IMR-90 (cell line): ENCODE results near the gene PHKA1. TPM values are rescaled to one million over a fixed set of nuclear protein-coding genes. Genes with fewer than 3 reads are reported as not detected.

Experiments
- ATAC-seq: fragments of 200-7000 bp; cut with Tn5 transposase; 2 replicates; pipeline ENCODE4 v1.9.1; 2020; ENCODE audit warnings: low read depth, mild to moderate bottlenecking, moderate library complexity
- BruUV-seq: library from RNA; stranded (reverse); fragments of 400-500 nt; replicated peaks from 2 replicates; lab custom pipeline; 2021; lab: Mats Ljungman, UMichigan
- CTCF ChIA-PET: fragments of 300-600 bp; formaldehyde crosslinking; extraction: SDS; loops from one replicate; lab custom pipeline; 2021; ENCODE audit warnings: antibody characterized with exemption; lab: Yijun Ruan, JAX
- POLR2A ChIA-PET: fragments of 300-600 bp; sonication (Branson Sonifier 250); formaldehyde crosslinking; loops from one replicate; lab custom pipeline; 2022; ENCODE audit warnings: antibody characterized with exemption; ENCODE audit not compliant: unreplicated experiment; lab: Charles Lee
- DNase-seq: peaks from one replicate; pipeline ENCODE4 v3.0.0; 2013
- H2AFZ ChIP-seq: replicated peaks from 2 replicates; pipeline ENCODE3; 2013; ENCODE audit warnings: low read length, mild to moderate bottlenecking; ENCODE audit not compliant: poor library complexity
- H2AK5ac ChIP-seq: 2 replicates; pipeline ENCODE4 v1.6.1; 2013; ENCODE audit warnings: low read depth, low read length, inconsistent platforms
- H2AK9ac ChIP-seq: replicated peaks from 2 replicates; pipeline ENCODE3; 2013; ENCODE audit warnings: mild to moderate bottlenecking, low read depth, low read length, moderate library complexity; ENCODE audit not compliant: poor library complexity
- H2BK120ac ChIP-seq: 2 replicates; pipeline ENCODE4 v1.6.1; 2013; ENCODE audit warnings: low read depth, low read length, inconsistent platforms
- H2BK15ac ChIP-seq: 3 replicates; pipeline ENCODE4 v1.6.1; 2013; ENCODE audit warnings: low read depth, low read length, inconsistent platforms
- H2BK20ac ChIP-seq: 2 replicates; pipeline ENCODE4 v1.6.1; 2013; ENCODE audit warnings: low read depth, mild to moderate bottlenecking, inconsistent platforms, low read length, moderate library complexity
- H2BK5ac ChIP-seq: 2 replicates; pipeline ENCODE4 v1.6.1; 2013; ENCODE audit warnings: mild to moderate bottlenecking, low read depth, low read length, inconsistent platforms; ENCODE audit not compliant: poor library complexity, severe bottlenecking
- H3K14ac ChIP-seq: replicated peaks from 2 replicates; pipeline ENCODE4 v1.6.1; 2013; ENCODE audit warnings: low read depth, low read length, inconsistent platforms
- H3K18ac ChIP-seq: 2 replicates; pipeline ENCODE4 v1.6.1; 2013; ENCODE audit warnings: low read depth, low read length, control low read depth
- H3K23ac ChIP-seq: 2 replicates; pipeline ENCODE4 v1.6.1; 2013; ENCODE audit warnings: low read depth, low read length, inconsistent platforms
- H3K27ac ChIP-seq: 2 replicates; pipeline ENCODE4 v1.5.1; 2013; ENCODE audit warnings: mild to moderate bottlenecking, control low read depth, low read length; ENCODE audit not compliant: insufficient read depth
- H3K27me3 ChIP-seq: 2 replicates; pipeline ENCODE4 v1.6.1; 2013; ENCODE audit warnings: low read length; ENCODE audit not compliant: control insufficient read depth, insufficient read depth
- H3K36me3 ChIP-seq: 2 replicates; pipeline ENCODE4 v1.6.1; 2013; ENCODE audit warnings: low read length, mixed read lengths; ENCODE audit not compliant: control insufficient read depth, insufficient read depth
- H3K4ac ChIP-seq: 2 replicates; pipeline ENCODE4 v1.6.1; 2013; ENCODE audit warnings: low read depth, low read length, inconsistent platforms
- H3K4me1 ChIP-seq: 2 replicates; pipeline ENCODE4 v1.6.1; 2013; ENCODE audit warnings: low read length, mixed read lengths; ENCODE audit not compliant: control insufficient read depth, insufficient read depth
- H3K4me2 ChIP-seq: 2 replicates; pipeline ENCODE4 v1.6.1; 2013; ENCODE audit warnings: low read depth, mild to moderate bottlenecking, control low read depth, low read length, moderate library complexity
- H3K4me3 ChIP-seq: 2 replicates; pipeline ENCODE4 v1.5.1; 2013; ENCODE audit warnings: low read depth, mild to moderate bottlenecking, control low read depth, low read length, moderate library complexity; ENCODE audit not compliant: insufficient read depth
- H3K56ac ChIP-seq: 2 replicates; pipeline ENCODE4 v1.6.1; 2013; ENCODE audit warnings: low read length, inconsistent platforms; ENCODE audit not compliant: insufficient read depth; ENCODE audit errors: extremely low read depth
- H3K79me1 ChIP-seq, 2 experiments: 2 replicates each; pipeline ENCODE4 v1.6.1; 2013; ENCODE audit warnings: low read length in 2 of 2, inconsistent platforms in 1 of 2, low read depth in 1 of 2
- H3K9ac ChIP-seq: 2 replicates; pipeline ENCODE4 v1.6.1; 2013; ENCODE audit warnings: low read depth, low read length, control low read depth
- H3K9me1 ChIP-seq: 2 replicates; pipeline ENCODE4 v1.6.1; 2013; ENCODE audit warnings: low read length, inconsistent platforms; ENCODE audit not compliant: insufficient read depth
- H3K9me3 ChIP-seq: 2 replicates; pipeline ENCODE4 v1.6.1; 2013; ENCODE audit warnings: low read length; ENCODE audit not compliant: control insufficient read depth, insufficient read depth
- H4K20me1 ChIP-seq: 2 replicates; pipeline ENCODE4 v1.6.1; 2013; ENCODE audit warnings: low read length, inconsistent platforms; ENCODE audit not compliant: insufficient read depth
- H4K5ac ChIP-seq: 2 replicates; pipeline ENCODE4 v1.6.1; 2013; ENCODE audit warnings: mild to moderate bottlenecking, low read depth, low read length, control low read depth
- H4K8ac ChIP-seq, 2 experiments: 2 replicates each; pipeline ENCODE4 v1.6.1; 2013; ENCODE audit warnings: low read depth in 2 of 2, low read length in 2 of 2, control low read depth in 1 of 2, inconsistent platforms in 1 of 2
- H4K91ac ChIP-seq: 2 replicates; pipeline ENCODE4 v1.6.1; 2013; ENCODE audit warnings: low read depth, low read length, inconsistent platforms; ENCODE audit not compliant: insufficient read depth
- FOS ChIP-seq: fragments of 150-350 bp; IDR thresholded peaks from 2 replicates; pipeline ENCODE4 v1.6.1; 2016; ENCODE audit warnings: low read depth, low read length
- MAFK ChIP-seq: IDR thresholded peaks from 2 replicates; pipeline ENCODE4 v1.6.1; 2012; ENCODE audit warnings: low read depth, low read length, improper control_type of control experiment
- MAZ ChIP-seq: IDR thresholded peaks from 2 replicates; pipeline ENCODE4 v1.6.1; 2012; ENCODE audit warnings: low read depth, mild to moderate bottlenecking, low read length, improper control_type of control experiment, moderate library complexity, borderline replicate concordance
- RAD21 ChIP-seq: IDR thresholded peaks from 2 replicates; pipeline ENCODE4 v1.6.1; 2012; ENCODE audit warnings: low read length, improper control_type of control experiment
- WGBS, 2 experiments: methylation state at CpG; one replicate each; pipeline versions ENCODE4 v1.1.5 to v1.1.7; 2013; ENCODE audit warnings: missing lambda C conversion rate in 2 of 2; ENCODE audit not compliant: insufficient read length in 1 of 2; ENCODE audit errors: extremely low coverage in 2 of 2; 5-methylcytosine and 5-hydroxymethylcytosine counted together
- dilution Hi-C: fragments of 300-500 bp; cut with HindIII; formaldehyde crosslinking; loops from one replicate; pipeline ENCODE4 v1.14.3; 2018; ENCODE audit warnings: low sequenced_read_pairs; ENCODE audit not compliant: unreplicated experiment
- in situ Hi-C: fragments of 300-500 bp; cut with MboI; formaldehyde crosslinking; loops from 3 replicates; pipeline ENCODE4 v1.14.3; 2019; ENCODE audit warnings: low sequenced_read_pairs, inconsistent platforms, mixed read lengths
- intact Hi-C: fragments of 100-400 bp; cut with micrococcal nuclease; formaldehyde crosslinking; loops from 2 replicates; pipeline ENCODE4 v1.10.0; 2022
- polyA plus RNA-seq, 3 experiments: library from polyadenylated mRNA; depleted of rRNA; stranded (reverse); fragments of >200 nt; gene quantifications; 2 replicates each; pipeline ENCODE4 v1.2.3, GENCODE V29; 2012; ENCODE audit warnings: low replicate concordance in 1 of 3
- total RNA-seq: library from RNA; depleted of rRNA; stranded (reverse); fragments of >200 nt; gene quantifications from 2 replicates; pipeline ENCODE4 v1.2.3, GENCODE V29; 2012
- TF ChIP-seq, protein P1 (sequence below): conservative IDR thresholded peaks from 2 replicates; pipeline ENCODE4 v1.5.1; 2012; ENCODE audit warnings: mild to moderate bottlenecking, low read depth, low read length, improper control_type of control experiment

Gene PHKA1
- total and polyA plus RNA-seq, 2 of the 4 experiments (the other 2 are of a cell fraction): 2.7 to 4.5 TPM

DNA sequence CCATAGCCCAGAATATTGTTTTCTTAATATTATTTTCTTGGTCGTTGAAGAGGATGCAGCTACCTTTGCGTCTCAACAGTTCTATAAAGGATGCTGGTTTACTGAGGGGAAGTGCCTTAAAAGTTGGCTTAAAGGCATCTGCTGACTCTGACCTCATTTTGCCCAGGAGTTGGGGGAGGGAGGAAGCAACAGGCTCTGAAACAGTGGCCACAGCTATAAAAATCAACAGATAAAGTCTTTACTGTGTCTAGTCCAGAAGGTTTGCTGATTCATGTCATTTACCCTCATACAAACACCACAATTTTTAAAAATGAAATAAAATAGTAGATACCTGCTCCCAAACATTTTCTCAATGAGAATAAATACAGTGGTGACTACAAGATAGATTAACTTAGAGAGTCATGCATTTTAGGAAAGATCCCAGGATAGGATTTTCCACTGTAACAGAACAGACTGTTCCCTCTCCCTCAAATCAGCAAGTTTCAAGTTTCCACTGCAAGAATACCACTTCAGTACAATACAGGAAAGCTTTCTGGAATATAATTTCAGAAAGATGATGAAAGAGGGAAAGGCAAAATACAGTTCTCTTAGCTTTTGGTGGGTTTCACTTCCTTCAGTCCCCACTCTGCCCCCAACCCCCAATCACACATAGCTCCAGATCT is 1.9 kb downstream of the PHKA1 start:
- H3K9me1 ChIP-seq: 0 out of 2 replicates have a peak, but pooled peaks cover 3% of the 10 kb centered on the region
- no peak overlapping the region for H3K27ac ChIP-seq
- DNase-seq: peak; percentile 13
- H4K5ac ChIP-seq: no peak overlapping the region
- no peak overlapping the region for H4K91ac ChIP-seq
- H3K18ac ChIP-seq: no peak overlapping the region
- H4K8ac ChIP-seq: no peak overlapping the region
- no peak overlapping the region for H3K14ac ChIP-seq
- no peak overlapping the region for H2AK9ac ChIP-seq
- no CpG with 5 or more reads among the region's 2 CpGs for whole genome bisulfite sequencing, 2 experiments
- no peaks in the 10 kb centered on the region for H3K27me3 ChIP-seq
- no peak overlapping the region for H3K9ac ChIP-seq
- H3K9me3 ChIP-seq: no peaks in the 10 kb centered on the region
- no peak for ATAC-seq
- no peaks in the 10 kb centered on the region for H3K36me3 ChIP-seq
- H4K20me1 ChIP-seq: no peaks in the 10 kb centered on the region
- intact Hi-C loops: loop anchor here (5.0 kb wide), 1 partner anchor 140 kb away; the partner anchor contains the start of gene HDAC8
- no TSS peak for BruUV-seq
- H3K23ac ChIP-seq: no peak overlapping the region
- H2BK20ac ChIP-seq: no peak overlapping the region
- H3K4ac ChIP-seq: no peak overlapping the region
- no peak overlapping the region for H3K56ac ChIP-seq
- dilution Hi-C loops: no loop called here
- POLR2A ChIA-PET: no interaction called here
- no peaks in the 10 kb centered on the region for H3K4me1 ChIP-seq
- H3K4me2 ChIP-seq: no peak overlapping the region
- H2AK5ac ChIP-seq: no peak overlapping the region
- no peak overlapping the region for H2BK120ac ChIP-seq
- H3K4me3 ChIP-seq: no peak overlapping the region
- peaks cover 0 to 3% of the 10 kb centered on the region in 2 experiments; a peak in 1 of 4 replicates for H3K79me1 ChIP-seq
- H2BK5ac ChIP-seq: no peak overlapping the region
- in situ Hi-C loops: loop anchor here (10.0 kb wide), 2 partner anchors 107 to 137 kb away; partner anchors contain the start of gene HDAC8
- TF ChIP-seq MAZ: no peak
- TF ChIP-seq FOS: no peak
- no peak for TF ChIP-seq RAD21
- TF ChIP-seq, protein P1, sequence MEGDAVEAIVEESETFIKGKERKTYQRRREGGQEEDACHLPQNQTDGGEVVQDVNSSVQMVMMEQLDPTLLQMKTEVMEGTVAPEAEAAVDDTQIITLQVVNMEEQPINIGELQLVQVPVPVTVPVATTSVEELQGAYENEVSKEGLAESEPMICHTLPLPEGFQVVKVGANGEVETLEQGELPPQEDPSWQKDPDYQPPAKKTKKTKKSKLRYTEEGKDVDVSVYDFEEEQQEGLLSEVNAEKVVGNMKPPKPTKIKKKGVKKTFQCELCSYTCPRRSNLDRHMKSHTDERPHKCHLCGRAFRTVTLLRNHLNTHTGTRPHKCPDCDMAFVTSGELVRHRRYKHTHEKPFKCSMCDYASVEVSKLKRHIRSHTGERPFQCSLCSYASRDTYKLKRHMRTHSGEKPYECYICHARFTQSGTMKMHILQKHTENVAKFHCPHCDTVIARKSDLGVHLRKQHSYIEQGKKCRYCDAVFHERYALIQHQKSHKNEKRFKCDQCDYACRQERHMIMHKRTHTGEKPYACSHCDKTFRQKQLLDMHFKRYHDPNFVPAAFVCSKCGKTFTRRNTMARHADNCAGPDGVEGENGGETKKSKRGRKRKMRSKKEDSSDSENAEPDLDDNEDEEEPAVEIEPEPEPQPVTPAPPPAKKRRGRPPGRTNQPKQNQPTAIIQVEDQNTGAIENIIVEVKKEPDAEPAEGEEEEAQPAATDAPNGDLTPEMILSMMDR: no peak
- TF ChIP-seq MAFK: no peak
- H2AFZ ChIP-seq: no peak overlapping the region
- H2BK15ac ChIP-seq: no peak overlapping the region
- CTCF ChIA-PET: interaction anchor here (1.1 kb wide), 1 partner anchor 431 kb away, joined by 3 read pairs; no protein-coding TSS in a partner anchor
